H1 (cell line): ENCODE results near the gene LAMC3. TPM values are rescaled to one million over a fixed set of nuclear protein-coding genes. Genes with fewer than 3 reads are reported as not detected.

Source experiments
- ASH2L ChIP-seq: fragments of 200-600, 300-600 bp; sonication (generic); IDR thresholded peaks from one replicate; pipeline ENCODE4 v1.7.1; 2017; ENCODE audit warnings: low read length
- CEBPB ChIP-seq: IDR thresholded peaks from 2 replicates; pipeline ENCODE4 v1.6.1; 2012; ENCODE audit warnings: low read depth, low read length
- E2F6 ChIP-seq: IDR thresholded peaks from 2 replicates; pipeline ENCODE4 v1.6.1; 2012; ENCODE audit warnings: inconsistent platforms
- EZH2 ChIP-seq: fragments of 200-600 bp; sonication (generic); IDR thresholded peaks from 2 replicates; pipeline ENCODE4 v1.7.1; 2012; ENCODE audit warnings: low read depth, mild to moderate bottlenecking, moderate library complexity, low read length, inconsistent platforms; ENCODE audit not compliant: severe bottlenecking
- JUND ChIP-seq: IDR thresholded peaks from 2 replicates; pipeline ENCODE4 v1.6.1; 2011; ENCODE audit warnings: mild to moderate bottlenecking, improper control_type of control experiment, low read length
- KDM5A ChIP-seq: fragments of 200-600 bp; IDR thresholded peaks from 2 replicates; pipeline ENCODE4 v1.7.1; 2012; ENCODE audit warnings: mild to moderate bottlenecking, low read length, inconsistent platforms, mixed read lengths
- NRF1 ChIP-seq: IDR thresholded peaks from 2 replicates; pipeline ENCODE4 v1.6.1; 2011; ENCODE audit warnings: mild to moderate bottlenecking, low read depth, low read length, improper control_type of control experiment
- POLR2A ChIP-seq, 2 experiments: IDR thresholded peaks; 1 replicate in 1 of 2; 2 replicates in 1 of 2; pipeline ENCODE4 v1.6.1; 2011; ENCODE audit warnings: low read depth in 2 of 2, low read length in 2 of 2, mild to moderate bottlenecking in 2 of 2; ENCODE audit errors: control extremely low read depth in 1 of 2
- SP4 ChIP-seq: IDR thresholded peaks from 2 replicates; pipeline ENCODE4 v1.6.1; 2012; ENCODE audit warnings: low read length, inconsistent platforms
- SUZ12 ChIP-seq: fragments of 200-600 bp; sonication (generic); IDR thresholded peaks from 2 replicates; pipeline ENCODE4 v1.6.1; 2012; ENCODE audit warnings: mild to moderate bottlenecking, inconsistent platforms, low read length, moderate library complexity, mixed read lengths
- TAF1 ChIP-seq: IDR thresholded peaks from 2 replicates; pipeline ENCODE4 v1.6.1; 2011; ENCODE audit warnings: mild to moderate bottlenecking, low read depth, low read length
- TAF7 ChIP-seq: optimal IDR thresholded peaks from 2 replicates; pipeline ENCODE3; 2011; ENCODE audit warnings: low read depth, mild to moderate bottlenecking, inconsistent platforms, low read length, moderate library complexity, borderline replicate concordance
- TCF12 ChIP-seq: IDR thresholded peaks from 2 replicates; pipeline ENCODE4 v1.6.1; 2011; ENCODE audit warnings: low read depth, mild to moderate bottlenecking, low read length
- polyA plus RNA-seq, 7 experiments: library from polyadenylated mRNA; depleted of rRNA in 3 of 7; stranded (reverse) in 5 of 7; unstranded in 2 of 7; fragments of >200 nt in 5 of 7; fragments of 200-250 nt in 2 of 7; gene quantifications; 1 replicate in 5 of 7; 2 replicates in 1 of 7; 4 replicates in 1 of 7; pipeline versions ENCODE4 v1.2.1 to v1.2.3, GENCODE V29; 2011 to 2013; ENCODE audit warnings: missing spikeins in 2 of 7, mixed read lengths in 2 of 7
- total RNA-seq: library from RNA; stranded (reverse); fragmentation: NEBNext Ultra II Directional; extraction: Animal tissue kit (Norgen Biotek cat#: 25700); gene quantifications from 2 replicates; pipeline ENCODE4 v1.2.1, GENCODE V29; 2021

Gene LAMC3
- total and polyA plus RNA-seq, 2 of the 8 experiments (the other 6 are each of a cell fraction or from before 2014, with no cell fraction given) = 9.3 to 12.3 TPM

GRCh38 chr9:131008909-131009618 lies at the start of gene LAMC3 (continued):
- TF ChIP-seq TAF7 (no peak), E2F6 (peak; percentile 98), JUND (no peak), CEBPB (no peak), KDM5A (no peak), TAF1 (peak; percentile 36; the same call in 1 of the 2 replicates), ASH2L (peak; percentile 56), TCF12 (no peak), NRF1 (no peak), EZH2 (no peak), SP4 (no peak), POLR2A (IDR thresholded peaks at IDR 0.05; ENCODE audit: control extremely low read depth in 1 of 2, low read depth in 2 of 2, low read length in 2 of 2) (no peak; a peak in 1 of 3 replicates), SUZ12 (no peak)
